IMR-90 (cell line): ENCODE measurements around the gene ENDOD1. TPM values are rescaled to one million over a fixed set of nuclear protein-coding genes. Genes with fewer than 3 reads are reported as not detected.

ENCODE experiments used
- ATAC-seq: fragments of 200-7000 bp; cut with Tn5 transposase; 2 replicates; pipeline ENCODE4 v1.9.1; 2020; ENCODE audit warnings: low read depth, mild to moderate bottlenecking, moderate library complexity
- BruUV-seq: library from RNA; stranded (reverse); fragments of 400-500 nt; replicated peaks from 2 replicates; lab custom pipeline; 2021; lab: Mats Ljungman, UMichigan
- CTCF ChIA-PET: fragments of 300-600 bp; formaldehyde crosslinking; extraction: SDS; loops from one replicate; lab custom pipeline; 2021; ENCODE audit warnings: antibody characterized with exemption; lab: Yijun Ruan, JAX
- POLR2A ChIA-PET: fragments of 300-600 bp; sonication (Branson Sonifier 250); formaldehyde crosslinking; loops from one replicate; lab custom pipeline; 2022; ENCODE audit warnings: antibody characterized with exemption; ENCODE audit not compliant: unreplicated experiment; lab: Charles Lee
- DNase-seq: peaks from one replicate; pipeline ENCODE4 v3.0.0; 2013
- H2AFZ ChIP-seq: replicated peaks from 2 replicates; pipeline ENCODE3; 2013; ENCODE audit warnings: low read length, mild to moderate bottlenecking; ENCODE audit not compliant: poor library complexity
- H2AK5ac ChIP-seq: 2 replicates; pipeline ENCODE4 v1.6.1; 2013; ENCODE audit warnings: low read depth, low read length, inconsistent platforms
- H2AK9ac ChIP-seq: replicated peaks from 2 replicates; pipeline ENCODE3; 2013; ENCODE audit warnings: mild to moderate bottlenecking, low read depth, low read length, moderate library complexity; ENCODE audit not compliant: poor library complexity
- H2BK120ac ChIP-seq: 2 replicates; pipeline ENCODE4 v1.6.1; 2013; ENCODE audit warnings: low read depth, low read length, inconsistent platforms
- H2BK15ac ChIP-seq: 3 replicates; pipeline ENCODE4 v1.6.1; 2013; ENCODE audit warnings: low read depth, low read length, inconsistent platforms
- H2BK20ac ChIP-seq: 2 replicates; pipeline ENCODE4 v1.6.1; 2013; ENCODE audit warnings: low read depth, mild to moderate bottlenecking, inconsistent platforms, low read length, moderate library complexity
- H2BK5ac ChIP-seq: 2 replicates; pipeline ENCODE4 v1.6.1; 2013; ENCODE audit warnings: mild to moderate bottlenecking, low read depth, low read length, inconsistent platforms; ENCODE audit not compliant: poor library complexity, severe bottlenecking
- H3K14ac ChIP-seq: replicated peaks from 2 replicates; pipeline ENCODE4 v1.6.1; 2013; ENCODE audit warnings: low read depth, low read length, inconsistent platforms
- H3K18ac ChIP-seq: 2 replicates; pipeline ENCODE4 v1.6.1; 2013; ENCODE audit warnings: low read depth, low read length, control low read depth
- H3K23ac ChIP-seq: 2 replicates; pipeline ENCODE4 v1.6.1; 2013; ENCODE audit warnings: low read depth, low read length, inconsistent platforms
- H3K27ac ChIP-seq: 2 replicates; pipeline ENCODE4 v1.5.1; 2013; ENCODE audit warnings: mild to moderate bottlenecking, control low read depth, low read length; ENCODE audit not compliant: insufficient read depth
- H3K27me3 ChIP-seq: 2 replicates; pipeline ENCODE4 v1.6.1; 2013; ENCODE audit warnings: low read length; ENCODE audit not compliant: control insufficient read depth, insufficient read depth
- H3K36me3 ChIP-seq: 2 replicates; pipeline ENCODE4 v1.6.1; 2013; ENCODE audit warnings: low read length, mixed read lengths; ENCODE audit not compliant: control insufficient read depth, insufficient read depth
- H3K4ac ChIP-seq: 2 replicates; pipeline ENCODE4 v1.6.1; 2013; ENCODE audit warnings: low read depth, low read length, inconsistent platforms
- H3K4me1 ChIP-seq: 2 replicates; pipeline ENCODE4 v1.6.1; 2013; ENCODE audit warnings: low read length, mixed read lengths; ENCODE audit not compliant: control insufficient read depth, insufficient read depth
- H3K4me2 ChIP-seq: 2 replicates; pipeline ENCODE4 v1.6.1; 2013; ENCODE audit warnings: low read depth, mild to moderate bottlenecking, control low read depth, low read length, moderate library complexity
- H3K4me3 ChIP-seq: 2 replicates; pipeline ENCODE4 v1.5.1; 2013; ENCODE audit warnings: low read depth, mild to moderate bottlenecking, control low read depth, low read length, moderate library complexity; ENCODE audit not compliant: insufficient read depth
- H3K56ac ChIP-seq: 2 replicates; pipeline ENCODE4 v1.6.1; 2013; ENCODE audit warnings: low read length, inconsistent platforms; ENCODE audit not compliant: insufficient read depth; ENCODE audit errors: extremely low read depth
- H3K79me1 ChIP-seq, 2 experiments: 2 replicates each; pipeline ENCODE4 v1.6.1; 2013; ENCODE audit warnings: low read length in 2 of 2, inconsistent platforms in 1 of 2, low read depth in 1 of 2
- H3K9ac ChIP-seq: 2 replicates; pipeline ENCODE4 v1.6.1; 2013; ENCODE audit warnings: low read depth, low read length, control low read depth
- H3K9me1 ChIP-seq: 2 replicates; pipeline ENCODE4 v1.6.1; 2013; ENCODE audit warnings: low read length, inconsistent platforms; ENCODE audit not compliant: insufficient read depth
- H3K9me3 ChIP-seq: 2 replicates; pipeline ENCODE4 v1.6.1; 2013; ENCODE audit warnings: low read length; ENCODE audit not compliant: control insufficient read depth, insufficient read depth
- H4K20me1 ChIP-seq: 2 replicates; pipeline ENCODE4 v1.6.1; 2013; ENCODE audit warnings: low read length, inconsistent platforms; ENCODE audit not compliant: insufficient read depth
- H4K5ac ChIP-seq: 2 replicates; pipeline ENCODE4 v1.6.1; 2013; ENCODE audit warnings: mild to moderate bottlenecking, low read depth, low read length, control low read depth
- H4K8ac ChIP-seq, 2 experiments: 2 replicates each; pipeline ENCODE4 v1.6.1; 2013; ENCODE audit warnings: low read depth in 2 of 2, low read length in 2 of 2, control low read depth in 1 of 2, inconsistent platforms in 1 of 2
- H4K91ac ChIP-seq: 2 replicates; pipeline ENCODE4 v1.6.1; 2013; ENCODE audit warnings: low read depth, low read length, inconsistent platforms; ENCODE audit not compliant: insufficient read depth
- CEBPB ChIP-seq: IDR thresholded peaks from 2 replicates; pipeline ENCODE4 v1.6.1; 2012; ENCODE audit warnings: low read depth, low read length, improper control_type of control experiment
- MAFK ChIP-seq: IDR thresholded peaks from 2 replicates; pipeline ENCODE4 v1.6.1; 2012; ENCODE audit warnings: low read depth, low read length, improper control_type of control experiment
- WGBS, 2 experiments: methylation state at CpG; one replicate each; pipeline versions ENCODE4 v1.1.5 to v1.1.7; 2013; ENCODE audit warnings: missing lambda C conversion rate in 2 of 2; ENCODE audit not compliant: insufficient read length in 1 of 2; ENCODE audit errors: extremely low coverage in 2 of 2; 5-methylcytosine and 5-hydroxymethylcytosine counted together
- dilution Hi-C: fragments of 300-500 bp; cut with HindIII; formaldehyde crosslinking; loops from one replicate; pipeline ENCODE4 v1.14.3; 2018; ENCODE audit warnings: low sequenced_read_pairs; ENCODE audit not compliant: unreplicated experiment
- in situ Hi-C: fragments of 300-500 bp; cut with MboI; formaldehyde crosslinking; loops from 3 replicates; pipeline ENCODE4 v1.14.3; 2019; ENCODE audit warnings: low sequenced_read_pairs, inconsistent platforms, mixed read lengths
- intact Hi-C: fragments of 100-400 bp; cut with micrococcal nuclease; formaldehyde crosslinking; loops from 2 replicates; pipeline ENCODE4 v1.10.0; 2022
- polyA plus RNA-seq, 3 experiments: library from polyadenylated mRNA; depleted of rRNA; stranded (reverse); fragments of >200 nt; gene quantifications; 2 replicates each; pipeline ENCODE4 v1.2.3, GENCODE V29; 2012; ENCODE audit warnings: low replicate concordance in 1 of 3
- total RNA-seq: library from RNA; depleted of rRNA; stranded (reverse); fragments of >200 nt; gene quantifications from 2 replicates; pipeline ENCODE4 v1.2.3, GENCODE V29; 2012

The ENDOD1 gene
- total and polyA plus RNA-seq, 2 of the 4 experiments (the other 2 are of a cell fraction) = 7.0 to 17.6 TPM

- in situ Hi-C loops = loop anchor here (5.0 kb wide), 1 partner anchor 686 kb away; no protein-coding TSS in a partner anchor
- intact Hi-C loops = loop anchor here (2.0 kb wide), 1 partner anchor 74 kb away; no protein-coding TSS in a partner anchor
- TF ChIP-seq MAFK = no peak
- peak; percentile 85 for TF ChIP-seq CEBPB
- Histone ChIP-seq H3K4ac (no peak overlapping the region), H3K18ac (no peak overlapping the region), H4K8ac (no peak overlapping the region), H3K4me3 (no peak overlapping the region), H2BK5ac (no peak overlapping the region), H4K91ac (no peak overlapping the region), H2BK20ac (no peak overlapping the region), H3K27ac (0 out of 2 replicates have a peak overlapping the region, but pooled peaks have one; percentile 11), H3K14ac (no peak overlapping the region), H3K4me2 (peak overlapping the region; percentile 43; the same call in 1 of the 2 replicates), H4K5ac (no peak overlapping the region), H3K79me1 (no peaks in the 10 kb centered on the region), H3K56ac (no peak overlapping the region), H2AK5ac (no peak overlapping the region), H3K27me3 (no peaks in the 10 kb centered on the region), H3K9ac (no peak overlapping the region), H3K36me3 (no peaks in the 10 kb centered on the region), H2BK120ac (no peak overlapping the region), H3K23ac (no peak overlapping the region), H2AK9ac (no peak overlapping the region), H3K4me1 (peaks cover 3% of the 10 kb centered on the region; the same call in 1 of the 2 replicates), H2AFZ (no peak overlapping the region), H4K20me1 (no peaks in the 10 kb centered on the region), H3K9me3 (no peaks in the 10 kb centered on the region), H2BK15ac (no peak overlapping the region), H3K9me1 (no peaks in the 10 kb centered on the region)
- ATAC-seq (peak; percentile 67), DNase-seq (peak; percentile 75)
- dilution Hi-C loops = no loop called here
- BruUV-seq = no TSS peak
- ChIA-PET CTCF (no interaction called here), POLR2A (no interaction called here)
- 0% methylated on average over 1 of the region's 1 CpG; no CpG with 5 or more reads in 1 of the 2 experiments for WGBS, 2 experiments
These were observed 13.2 kb upstream of the ENDOD1 start for GRCh38 chr11:95076416-95076815.
